PFSK-1 (cell line): ENCODE data around the gene HYAL3.

Experiments
- FOXP2 ChIP-seq: optimal IDR thresholded peaks from 2 replicates; pipeline ENCODE3; 2011; ENCODE audit warnings: borderline replicate concordance, control low read depth, inconsistent platforms; ENCODE audit not compliant: insufficient read depth; ENCODE audit errors: extremely low read length, extremely low read depth
- POLR2AphosphoS5 ChIP-seq: IDR thresholded peaks from 2 replicates; pipeline ENCODE4 v1.6.1; 2012; ENCODE audit warnings: low read depth, mild to moderate bottlenecking, control low read depth, low read length, moderate library complexity
- REST ChIP-seq, 2 experiments: IDR thresholded peaks; 2 replicates each; pipeline versions ENCODE4 v1.6.1 to v1.8.0; 2011 to 2012; ENCODE audit warnings: low read depth in 2 of 2, low read length in 2 of 2, control low read depth in 1 of 2, inconsistent platforms in 1 of 2, mild to moderate bottlenecking in 1 of 2, moderate library complexity in 1 of 2; ENCODE audit not compliant: insufficient read depth in 1 of 2
- SIN3A ChIP-seq: IDR thresholded peaks from 2 replicates; pipeline ENCODE4 v1.6.1; 2012; ENCODE audit warnings: mild to moderate bottlenecking, low read length, moderate library complexity, borderline replicate concordance; ENCODE audit not compliant: insufficient read depth
- TAF1 ChIP-seq: IDR thresholded peaks from 2 replicates; pipeline ENCODE4 v1.6.1; 2012; ENCODE audit warnings: low read length, control low read depth, borderline replicate concordance; ENCODE audit not compliant: insufficient read depth

Gene HYAL3

DNA sequence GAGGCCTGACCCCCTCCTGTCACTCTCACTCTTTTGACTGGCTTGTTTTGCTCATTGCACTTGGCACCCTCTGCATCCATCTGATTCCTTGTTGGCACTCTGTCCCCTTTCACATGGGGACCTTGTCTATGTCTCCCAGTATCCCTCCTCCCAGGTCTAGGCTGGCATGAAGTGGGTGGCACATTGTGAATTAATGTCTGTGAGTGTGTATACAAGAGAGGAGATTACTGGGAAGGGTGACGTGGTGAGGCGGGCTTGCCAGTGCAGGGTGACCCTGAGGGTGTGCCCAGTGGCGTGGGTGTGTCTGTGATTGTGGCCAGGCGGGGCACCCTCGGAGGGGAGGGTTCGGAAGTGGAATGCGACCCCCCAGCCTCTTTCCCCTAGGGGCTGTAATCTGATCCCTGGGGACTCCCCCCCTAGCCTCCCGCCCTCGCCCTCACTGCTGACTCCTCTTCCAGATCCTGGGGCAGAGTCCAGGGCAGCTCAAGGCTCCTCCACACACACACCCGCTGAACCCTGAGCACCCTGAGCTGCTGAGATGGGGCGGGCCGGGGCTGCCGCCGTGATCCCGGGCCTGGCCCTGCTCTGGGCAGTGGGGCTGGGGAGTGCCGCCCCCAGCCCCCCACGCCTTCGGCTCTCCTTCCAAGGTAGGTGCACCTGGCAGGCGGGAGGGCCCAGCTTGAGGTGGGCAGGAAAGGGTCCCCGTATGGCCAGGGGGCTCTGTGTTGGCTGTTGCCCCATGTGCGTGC, 30.3 kb downstream of the HYAL3 start, which contains the start of gene SEMA3B:
Gene SEMA3B, plus strand, starts transcription at position 445 of the 749 bp plus-strand sequence. Its CDS starts 94 bp downstream, at position 539.
- TF ChIP-seq FOXP2 = no peak
- no peak for TF ChIP-seq TAF1
- no peak for TF ChIP-seq REST (IDR thresholded peaks at IDR 0.05; ENCODE audit: insufficient read depth in 1 of 2, low read depth in 2 of 2, low read length in 2 of 2)
- TF ChIP-seq POLR2AphosphoS5 = no peak
- no peak for TF ChIP-seq SIN3A

DNA sequence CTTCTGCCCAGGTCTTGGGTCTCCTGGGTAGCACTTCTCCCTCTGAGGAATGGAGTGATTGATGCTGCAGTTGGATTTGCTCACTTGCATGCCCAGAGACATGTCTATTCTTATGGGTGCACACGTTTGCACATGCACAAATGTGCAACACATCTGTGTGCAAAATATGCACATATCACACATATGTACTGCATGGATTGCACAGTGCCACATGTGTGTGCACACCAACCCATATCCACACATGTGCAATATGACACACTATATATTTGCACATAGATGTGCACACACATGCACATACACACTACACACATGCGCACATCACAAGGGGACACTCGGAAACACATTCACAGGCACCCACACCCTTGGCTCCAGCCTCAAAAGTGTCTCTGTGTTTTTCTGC, 30.9 kb downstream of the HYAL3 start:
- TF ChIP-seq TAF1 (no peak), REST (IDR thresholded peaks at IDR 0.05; ENCODE audit: insufficient read depth in 1 of 2, low read depth in 2 of 2, low read length in 2 of 2) (no peak), SIN3A (no peak), FOXP2 (no peak), POLR2AphosphoS5 (no peak)

GRCh38 chr3:50267280-50267913, 31.8 kb downstream of the HYAL3 start:
- TF ChIP-seq TAF1 = no peak
- no peak for TF ChIP-seq POLR2AphosphoS5
- TF ChIP-seq REST (IDR thresholded peaks at IDR 0.05; ENCODE audit: insufficient read depth in 1 of 2, low read depth in 2 of 2, low read length in 2 of 2) = no peak
- TF ChIP-seq SIN3A = no peak
- TF ChIP-seq FOXP2 = no peak

DNA sequence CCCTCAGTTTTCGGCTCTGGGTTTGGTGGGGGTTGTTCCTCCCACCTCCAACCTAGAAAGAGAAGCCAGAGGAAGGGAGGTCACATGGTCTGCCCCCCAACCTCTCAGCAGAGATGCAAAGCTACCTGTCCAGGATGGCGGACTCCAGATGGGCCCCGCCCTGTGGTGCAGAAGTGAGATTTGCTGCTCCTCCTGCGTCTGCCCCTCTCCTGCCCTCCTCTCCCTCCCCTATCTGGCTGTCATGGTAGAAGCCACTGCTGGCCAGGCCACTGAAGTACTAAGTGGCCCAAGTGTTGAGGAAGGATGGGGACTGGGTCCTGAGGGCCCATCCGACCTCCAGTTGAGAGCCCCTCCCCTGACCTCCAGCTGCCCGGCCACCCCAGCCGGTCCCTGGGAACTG, 32.4 kb downstream of the HYAL3 start:
- TF ChIP-seq TAF1 = no peak
- no peak for TF ChIP-seq SIN3A
- no peak for TF ChIP-seq POLR2AphosphoS5
- TF ChIP-seq FOXP2 = no peak
- no peak for TF ChIP-seq REST (IDR thresholded peaks at IDR 0.05; ENCODE audit: insufficient read depth in 1 of 2, low read depth in 2 of 2, low read length in 2 of 2)
